Esophagus muscularis mucosa (tissue), 4 donors: ENCODE data around the gene PTAR1.

Experiments
- EP300 ChIP-seq: sonication (generic); formaldehyde crosslinking; IDR thresholded peaks from one replicate; pipeline ENCODE4 v1.6.1; 2017; ENCODE audit warnings: antibody characterized with exemption
- POLR2A ChIP-seq: fragments of 450-650 bp; IDR thresholded peaks from one replicate; pipeline ENCODE4 v1.6.1; 2017; ENCODE audit warnings: antibody characterized with exemption, moderate library complexity, mild to moderate bottlenecking, low read depth
- POLR2AphosphoS5 ChIP-seq, 2 donors: sonication (generic); formaldehyde crosslinking; IDR thresholded peaks; one replicate each; pipeline ENCODE4 v1.6.1; 2017; ENCODE audit warnings: antibody characterized with exemption in 2 of 2
- TF ChIP-seq, protein P1 (sequence below), 3 experiments: fragments of 200-600 bp in 2 of 3; fragments of 450-650 bp in 1 of 3; sonication (generic) in 2 of 3; IDR thresholded peaks; one replicate each; pipeline ENCODE4 v1.5.1; 2017 to 2019; ENCODE audit warnings: antibody characterized with exemption in 3 of 3, mild to moderate bottlenecking in 2 of 3, moderate library complexity in 1 of 3

DNA sequence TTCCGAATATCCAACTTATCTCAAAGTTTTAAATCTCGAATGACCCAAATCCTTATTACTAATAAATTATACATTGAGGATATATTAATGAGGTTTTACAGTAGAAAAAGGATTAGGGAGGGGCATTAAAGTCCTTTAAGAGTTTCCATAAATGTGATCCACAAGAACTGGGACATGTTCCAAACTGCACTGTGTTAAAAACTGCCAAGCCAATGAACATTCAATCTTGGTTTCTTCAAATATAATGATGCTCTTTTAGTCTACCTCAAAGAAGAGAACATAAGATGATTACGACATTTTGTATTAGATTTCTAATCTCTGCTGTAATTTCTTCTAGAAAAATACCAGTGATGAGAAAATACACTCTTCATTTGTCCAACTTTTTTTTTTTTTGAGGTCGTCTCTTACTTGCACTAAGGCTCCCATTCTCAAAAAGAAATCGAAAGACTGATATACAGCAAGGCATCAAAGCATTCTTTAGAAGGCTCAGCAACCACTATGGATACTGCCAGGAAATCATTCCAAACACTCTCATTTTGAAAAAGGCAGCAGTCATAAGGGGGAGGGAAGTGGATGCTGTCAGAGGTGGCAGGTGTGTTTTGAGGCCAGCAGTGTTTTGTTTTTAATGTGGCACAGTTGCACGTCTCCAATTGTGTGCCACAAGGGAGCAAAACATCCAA, 1.7 kb downstream of the PTAR1 start:
- no peak for TF ChIP-seq POLR2AphosphoS5 (IDR thresholded peaks at IDR 0.05)
- no peak for TF ChIP-seq POLR2A
- TF ChIP-seq, protein P1, sequence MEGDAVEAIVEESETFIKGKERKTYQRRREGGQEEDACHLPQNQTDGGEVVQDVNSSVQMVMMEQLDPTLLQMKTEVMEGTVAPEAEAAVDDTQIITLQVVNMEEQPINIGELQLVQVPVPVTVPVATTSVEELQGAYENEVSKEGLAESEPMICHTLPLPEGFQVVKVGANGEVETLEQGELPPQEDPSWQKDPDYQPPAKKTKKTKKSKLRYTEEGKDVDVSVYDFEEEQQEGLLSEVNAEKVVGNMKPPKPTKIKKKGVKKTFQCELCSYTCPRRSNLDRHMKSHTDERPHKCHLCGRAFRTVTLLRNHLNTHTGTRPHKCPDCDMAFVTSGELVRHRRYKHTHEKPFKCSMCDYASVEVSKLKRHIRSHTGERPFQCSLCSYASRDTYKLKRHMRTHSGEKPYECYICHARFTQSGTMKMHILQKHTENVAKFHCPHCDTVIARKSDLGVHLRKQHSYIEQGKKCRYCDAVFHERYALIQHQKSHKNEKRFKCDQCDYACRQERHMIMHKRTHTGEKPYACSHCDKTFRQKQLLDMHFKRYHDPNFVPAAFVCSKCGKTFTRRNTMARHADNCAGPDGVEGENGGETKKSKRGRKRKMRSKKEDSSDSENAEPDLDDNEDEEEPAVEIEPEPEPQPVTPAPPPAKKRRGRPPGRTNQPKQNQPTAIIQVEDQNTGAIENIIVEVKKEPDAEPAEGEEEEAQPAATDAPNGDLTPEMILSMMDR (IDR thresholded peaks at IDR 0.05): no peak
- no peak for TF ChIP-seq EP300
